ENCODE data around the gene CHCHD3. TPM values are rescaled to one million over a fixed set of nuclear protein-coding genes. Genes with fewer than 3 reads are reported as not detected.

Gene CHCHD3
- total and polyA plus RNA-seq, 2 experiments from 2014 or later: 65.3 to 68.5 TPM

- TF ChIP-seq EZH2 (IDR thresholded peaks at IDR 0.05; ENCODE audit: borderline replicate concordance) (no peak), CTCF (IDR thresholded peaks at IDR 0.05; ENCODE audit: poor library complexity) (no peak), EZH2phosphoT487 (IDR thresholded peaks at IDR 0.05; ENCODE audit: low read depth, severe bottlenecking, unreplicated experiment) (no peak)
- 0% methylated on average over 1 of the region's 1 CpG for WGBS (ENCODE audit: low lambda C conversion rate, missing lambda C conversion rate)
- Histone ChIP-seq H3K79me2 (no peaks in the 10 kb centered on the region), H3K4me3 (no peak overlapping the region), H3K4me2 (no peak overlapping the region), H3K4me1 (ENCODE audit: insufficient read depth) (no peaks in the 10 kb centered on the region), H3K27me3 (no peaks in the 10 kb centered on the region), H4K20me1 (ENCODE audit: insufficient read depth, poor library complexity, severe bottlenecking) (no peaks in the 10 kb centered on the region), H3K27ac (no peak overlapping the region), H3K36me3 (replicated peaks; ENCODE audit: insufficient read depth, low read depth) (no peaks in the 10 kb centered on the region), H2AFZ (no peak overlapping the region), H3K9me3 (ENCODE audit: low read depth) (no peaks in the 10 kb centered on the region), H3K9me2 (replicated peaks; ENCODE audit: insufficient read depth) (no peaks in the 10 kb centered on the region)
- DNase-seq (ENCODE audit: low spot score): no peak
Observed at GRCh38 chr7:133124974-133125373, 43.1 kb upstream of the CHCHD3 start.

DNA sequence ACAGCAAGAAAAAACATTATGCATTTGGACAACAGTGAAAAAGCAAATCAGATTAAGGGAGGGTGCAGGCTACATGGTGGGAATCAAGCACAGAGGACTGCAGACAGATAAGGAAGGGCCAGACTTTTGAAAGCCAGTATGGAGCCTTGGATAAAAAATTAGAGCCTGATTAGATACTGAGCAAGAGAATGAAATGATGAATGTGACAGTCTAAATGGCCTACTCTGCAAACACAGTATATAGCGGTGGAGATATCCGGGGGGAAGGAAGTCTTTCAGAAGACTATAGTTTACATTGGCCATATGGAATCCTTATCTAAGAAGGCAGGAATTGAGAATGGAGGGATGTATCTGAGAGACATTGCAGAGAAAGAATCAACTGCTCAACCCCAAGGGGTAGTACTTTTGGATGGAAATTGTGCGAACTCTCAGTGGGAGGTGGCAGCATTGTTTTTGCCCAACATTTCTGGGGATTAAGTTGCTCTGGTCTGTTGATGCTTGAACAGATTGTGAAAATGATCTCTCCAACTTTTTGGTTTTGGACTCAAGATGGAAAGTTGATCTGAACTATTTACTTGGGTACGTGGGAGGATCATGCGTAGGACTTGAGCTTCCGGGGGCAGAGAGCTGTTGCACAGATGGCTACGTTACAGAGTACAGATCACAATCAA lies 39.4 kb upstream of the CHCHD3 start:
- Histone ChIP-seq H3K79me2 (no peaks in the 10 kb centered on the region), H3K27me3 (no peaks in the 10 kb centered on the region), H3K4me2 (no peak overlapping the region), H3K4me1 (ENCODE audit: insufficient read depth) (no peaks in the 10 kb centered on the region), H4K20me1 (ENCODE audit: insufficient read depth, poor library complexity, severe bottlenecking) (no peaks in the 10 kb centered on the region), H3K4me3 (no peak overlapping the region), H2AFZ (no peak overlapping the region), H3K9me3 (ENCODE audit: low read depth) (no peaks in the 10 kb centered on the region), H3K27ac (no peak overlapping the region), H3K36me3 (replicated peaks; ENCODE audit: insufficient read depth, low read depth) (no peaks in the 10 kb centered on the region), H3K9me2 (replicated peaks; ENCODE audit: insufficient read depth) (no peaks in the 10 kb centered on the region)
- TF ChIP-seq EZH2phosphoT487 (IDR thresholded peaks at IDR 0.05; ENCODE audit: low read depth, severe bottlenecking, unreplicated experiment) (no peak), CTCF (IDR thresholded peaks at IDR 0.05; ENCODE audit: poor library complexity) (no peak), EZH2 (IDR thresholded peaks at IDR 0.05; ENCODE audit: borderline replicate concordance) (no peak)
- DNase-seq (ENCODE audit: low spot score): no peak
- 73% methylated on average over 7 of the region's 7 CpGs for WGBS (ENCODE audit: low lambda C conversion rate, missing lambda C conversion rate)

- Histone ChIP-seq H3K36me3 (replicated peaks; ENCODE audit: insufficient read depth, low read depth) (no peaks in the 10 kb centered on the region), H2AFZ (no peak overlapping the region), H3K79me2 (no peaks in the 10 kb centered on the region), H3K4me2 (no peak overlapping the region), H3K9me2 (replicated peaks; ENCODE audit: insufficient read depth) (no peaks in the 10 kb centered on the region), H3K27ac (no peak overlapping the region), H3K27me3 (peaks cover 3% of the 10 kb centered on the region), H4K20me1 (ENCODE audit: insufficient read depth, poor library complexity, severe bottlenecking) (no peaks in the 10 kb centered on the region), H3K4me1 (ENCODE audit: insufficient read depth) (no peaks in the 10 kb centered on the region), H3K9me3 (ENCODE audit: low read depth) (no peaks in the 10 kb centered on the region), H3K4me3 (no peak overlapping the region)
- DNase-seq (ENCODE audit: low spot score): no peak
- TF ChIP-seq CTCF (IDR thresholded peaks at IDR 0.05; ENCODE audit: poor library complexity): no peak
- no peak for TF ChIP-seq EZH2 (IDR thresholded peaks at IDR 0.05; ENCODE audit: borderline replicate concordance)
- no peak for TF ChIP-seq EZH2phosphoT487 (IDR thresholded peaks at IDR 0.05; ENCODE audit: low read depth, severe bottlenecking, unreplicated experiment)
Observed at GRCh38 chr7:133119067-133119466, 37.2 kb upstream of the CHCHD3 start.

Data from hepatocyte (in vitro differentiated cells).